HG02798 (cell line): ENCODE measurements around the gene SHQ1.

Experiments used
- ATAC-seq: cut with Tn5 transposase; IDR thresholded peaks from one replicate; pipeline ENCODE4 v1.9.1; 2021; ENCODE audit warnings: mild to moderate bottlenecking; ENCODE audit not compliant: unreplicated experiment, poor library complexity

The SHQ1 gene

GRCh38 chr3:72855001-72855400, 6.8 kb upstream of the SHQ1 start:
- no peak for ATAC-seq

DNA sequence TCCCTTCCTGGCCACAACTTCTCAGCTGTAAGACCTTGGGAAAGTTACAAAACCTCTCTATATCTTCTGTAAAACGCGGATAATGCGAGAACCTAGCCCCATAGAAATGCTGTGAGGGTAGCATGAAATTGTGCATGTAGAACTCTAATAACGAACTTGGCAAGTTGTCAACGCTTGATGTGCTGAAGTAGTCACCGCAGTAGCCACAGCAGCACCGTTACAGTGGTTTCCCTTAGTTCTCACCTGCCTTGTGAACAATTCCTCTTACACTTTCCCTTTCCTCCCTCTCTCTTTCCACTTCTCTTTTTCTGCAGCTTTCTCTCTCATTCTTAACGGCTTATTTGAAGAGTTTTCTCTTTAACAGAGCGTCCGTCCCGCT, 447 bp upstream of the SHQ1 start:
- ATAC-seq, result peak; percentile 43

DNA sequence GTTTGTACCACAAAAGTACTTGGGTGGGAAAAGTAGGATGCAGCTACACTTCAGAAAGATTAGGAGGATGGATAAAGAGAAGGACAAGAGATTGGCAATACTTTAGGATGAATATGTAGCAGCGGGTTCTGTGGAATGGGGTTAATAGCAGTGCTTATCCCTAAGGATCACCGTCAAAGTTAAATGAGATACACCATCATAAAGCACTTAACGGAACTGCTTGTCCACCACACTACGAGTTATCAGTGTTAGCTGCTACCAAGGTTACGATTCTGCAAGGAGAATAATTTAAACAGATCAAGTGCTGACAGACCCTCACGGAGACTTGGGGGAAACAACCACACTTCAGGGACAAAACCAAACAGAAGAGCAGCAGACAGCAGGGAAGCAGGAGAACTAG, 963 bp downstream of the SHQ1 start:
- ATAC-seq, result no peak

- ATAC-seq, result no peak
Observed at GRCh38 chr3:72846166-72846565, 2.1 kb downstream of the SHQ1 start.

DNA sequence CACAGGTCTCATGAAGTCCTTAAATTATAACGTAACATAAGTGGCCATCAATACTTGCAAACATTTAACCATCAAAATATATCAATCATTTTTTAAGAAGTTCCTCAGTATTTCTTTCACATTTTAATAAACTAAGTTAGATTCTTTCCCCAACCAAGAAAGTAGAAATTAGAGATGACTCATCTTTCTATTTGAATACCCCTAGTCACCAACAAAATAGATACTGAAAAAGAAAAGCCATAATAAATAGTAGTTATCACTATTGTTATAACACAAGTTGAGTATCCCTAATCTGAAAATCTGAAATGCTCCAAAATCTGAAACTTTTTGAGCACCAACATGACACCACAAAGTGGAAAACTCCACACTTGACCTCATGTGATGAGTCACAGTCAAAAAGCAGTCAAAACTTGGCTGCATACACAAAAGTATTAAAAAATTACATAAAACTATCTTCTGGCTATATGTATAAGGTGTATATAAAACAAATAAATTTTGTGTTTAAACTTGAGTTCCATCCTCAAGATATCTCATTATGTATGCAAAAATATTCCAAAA, 3.7 kb downstream of the SHQ1 start:
- no peak for ATAC-seq

- ATAC-seq, result no peak
Observed at GRCh38 chr3:72839057-72839456, 9.2 kb downstream of the SHQ1 start.

GRCh38 chr3:72836923-72837322, 11.3 kb downstream of the SHQ1 start:
- ATAC-seq, result no peak

DNA sequence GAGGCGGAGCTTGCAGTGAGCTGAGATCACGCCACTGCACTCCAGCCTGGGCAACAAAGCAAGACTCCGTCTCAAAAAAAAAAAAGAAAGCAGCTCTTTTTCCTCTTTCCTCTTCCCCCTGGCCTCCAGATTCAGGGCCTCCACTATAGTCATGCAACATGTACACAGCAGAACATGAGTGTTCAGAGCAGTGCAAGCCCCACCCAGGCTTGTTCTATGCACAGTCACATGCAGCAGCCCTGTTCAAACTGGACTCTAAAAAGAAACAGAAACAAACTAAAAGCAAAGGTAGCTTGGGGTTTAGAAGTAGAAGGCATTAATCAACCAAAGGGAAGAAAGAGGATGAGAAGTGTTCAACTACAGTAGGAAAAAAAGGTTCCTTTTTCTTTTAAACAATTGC, 11.8 kb downstream of the SHQ1 start:
- ATAC-seq, result no peak

- no peak for ATAC-seq
Observed at GRCh38 chr3:72830452-72831223, 17.6 kb downstream of the SHQ1 start.

DNA sequence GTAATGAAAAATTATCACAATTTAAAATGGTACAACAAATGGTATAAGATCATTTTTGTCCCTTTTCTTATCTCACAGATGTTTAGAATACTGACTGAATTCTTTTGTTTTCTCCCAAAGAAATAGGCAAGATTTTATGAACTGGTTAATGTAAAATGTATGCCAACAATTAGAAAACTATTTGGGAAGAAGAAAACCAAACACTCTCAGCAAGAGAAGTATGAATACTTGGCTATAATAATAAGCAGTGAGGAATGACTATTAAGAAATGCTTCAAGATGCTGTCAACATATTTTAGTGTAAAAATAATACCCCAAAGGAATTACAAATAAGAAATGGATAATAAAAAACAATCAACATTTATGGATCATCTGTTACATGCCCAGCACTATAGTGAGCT, 18.5 kb downstream of the SHQ1 start:
- ATAC-seq, result no peak

- peak; percentile 39 for ATAC-seq
Observed at GRCh38 chr3:72821161-72821781, 27.0 kb downstream of the SHQ1 start.

- ATAC-seq, result no peak
Observed at GRCh38 chr3:72820415-72820814, 27.8 kb downstream of the SHQ1 start.

- no peak for ATAC-seq
Observed at GRCh38 chr3:72818905-72819304, 29.3 kb downstream of the SHQ1 start.

DNA sequence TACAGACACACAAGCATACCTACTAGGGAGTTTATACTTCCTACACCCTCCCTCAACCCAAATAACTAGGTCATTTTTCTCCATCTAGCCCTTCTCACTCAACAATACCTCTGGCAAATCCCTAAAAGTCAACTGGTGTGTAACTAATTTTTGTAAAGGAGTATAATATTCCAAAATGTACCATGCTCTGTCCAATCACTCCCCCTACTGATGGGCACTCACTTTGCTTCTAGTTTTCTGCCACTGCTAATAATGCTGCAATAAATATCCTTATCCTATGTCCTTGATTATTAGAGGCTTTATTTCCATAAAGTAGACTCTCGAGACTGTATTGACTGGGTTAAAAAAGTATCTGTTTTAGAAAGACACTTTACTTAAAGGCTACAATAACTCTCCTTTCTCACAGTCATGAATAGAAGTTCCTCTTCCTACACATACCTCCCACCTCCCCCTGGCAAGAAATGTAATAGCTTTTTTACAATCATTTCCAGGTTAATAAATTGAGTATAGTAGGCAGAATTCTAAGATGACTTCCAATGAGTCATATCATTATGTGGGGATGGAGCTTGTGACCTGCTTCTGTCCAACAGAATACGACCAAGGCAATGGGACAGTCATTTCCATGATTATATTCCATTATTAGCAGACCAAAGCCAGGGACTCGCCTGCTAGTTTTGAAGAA, 30.0 kb downstream of the SHQ1 start:
- no peak for ATAC-seq

- ATAC-seq, result peak; percentile 62
Observed at GRCh38 chr3:72816862-72817355, 31.3 kb downstream of the SHQ1 start.

GRCh38 chr3:72814308-72814707, 33.9 kb downstream of the SHQ1 start:
- ATAC-seq, result no peak

- no peak for ATAC-seq
Observed at GRCh38 chr3:72812201-72812600, 36.0 kb downstream of the SHQ1 start.

DNA sequence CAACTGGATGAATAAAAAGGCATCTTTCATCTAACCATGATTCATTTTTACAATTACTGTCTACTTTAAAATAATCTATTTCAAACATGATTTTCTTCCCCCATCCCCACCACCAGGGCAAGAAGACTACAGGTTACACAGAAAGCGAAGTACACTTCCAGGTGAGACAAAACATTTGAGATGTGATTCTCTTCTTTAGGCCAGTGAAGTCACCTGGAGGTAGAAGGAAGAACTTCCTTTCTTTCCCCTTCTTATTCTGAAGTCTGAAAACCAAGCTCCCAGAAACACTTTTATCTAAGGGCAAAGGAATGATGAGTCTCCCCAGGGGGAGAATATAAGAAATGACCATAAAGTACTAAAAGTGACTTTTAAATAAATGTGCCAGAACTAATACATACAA, 36.7 kb downstream of the SHQ1 start:
- ATAC-seq, result no peak

DNA sequence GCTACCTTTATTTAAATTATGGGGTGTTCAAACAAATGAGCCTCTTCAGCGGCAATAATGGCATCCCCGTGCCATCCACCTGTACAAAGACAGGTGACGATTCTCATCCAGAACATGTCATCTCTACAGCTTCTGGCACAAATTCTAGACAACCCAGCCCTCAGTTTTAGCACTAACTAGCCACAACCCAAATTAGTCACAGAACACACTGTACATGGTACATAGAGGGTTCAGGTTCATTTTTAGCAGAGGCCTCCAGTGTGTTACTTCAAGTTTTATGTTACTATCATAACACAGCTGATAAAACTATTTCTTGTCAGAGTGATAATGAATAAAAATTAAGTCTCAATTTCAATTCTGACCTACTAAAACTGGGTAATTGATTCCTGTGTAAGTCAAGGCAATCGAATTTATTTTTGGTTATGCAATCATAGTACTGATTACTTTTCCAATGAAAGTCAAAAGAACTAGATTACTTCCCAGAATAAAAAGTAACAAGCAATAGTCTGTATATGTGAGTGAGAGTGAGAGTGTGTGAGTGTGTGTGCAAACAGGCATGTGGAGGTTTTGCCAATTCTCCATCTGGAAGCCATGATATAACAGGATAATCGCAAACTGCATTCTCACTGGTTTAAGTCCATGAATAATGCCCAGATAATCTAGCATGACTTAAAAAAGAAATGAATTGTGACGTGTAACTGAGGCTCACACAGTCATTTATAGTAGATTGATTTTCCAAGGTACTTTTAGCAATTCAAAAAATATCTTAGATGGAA, 37.4 kb downstream of the SHQ1 start:
- no peak for ATAC-seq

- no peak for ATAC-seq
Observed at GRCh38 chr3:72810063-72810462, 38.2 kb downstream of the SHQ1 start.
